ENCODE results near the gene RAET1E. TPM values are rescaled to one million over a fixed set of nuclear protein-coding genes. Genes with fewer than 3 reads are reported as not detected.

Gene RAET1E
- total RNA-seq, 1 experiment from 2014 or later = not detected

- Histone ChIP-seq H3K27me3 (ENCODE audit: insufficient read depth, low read length) (peaks cover 47% of the 10 kb centered on the region), H3K79me1 (ENCODE audit: insufficient read depth, low read depth, low read length, poor library complexity, severe bottlenecking) (no peaks in the 10 kb centered on the region), H3K27ac (ENCODE audit: insufficient read length, low read depth, low read length) (no peak overlapping the region), H3K9me3 (ENCODE audit: control insufficient read depth, low read depth, low read length) (no peaks in the 10 kb centered on the region), H3K4ac (ENCODE audit: low read depth, low read length) (no peak overlapping the region), H2BK12ac (ENCODE audit: insufficient read length, low read depth, low read length) (no peak overlapping the region), H2BK15ac (ENCODE audit: low read depth, low read length) (no peak overlapping the region), H2AK5ac (ENCODE audit: insufficient read length, low read length) (no peak overlapping the region), H3K4me2 (ENCODE audit: insufficient read depth, insufficient read length, low read length) (no peak overlapping the region), H2BK120ac (ENCODE audit: low read depth, low read length, poor library complexity, severe bottlenecking) (no peak overlapping the region), H3T11ph (ENCODE audit: low read length) (no peak overlapping the region), H2BK5ac (ENCODE audit: insufficient read length, low read length) (no peak overlapping the region), H3K18ac (ENCODE audit: insufficient read length, low read depth, low read length) (no peak overlapping the region), H3K4me1 (ENCODE audit: insufficient read depth, low read length) (no peaks in the 10 kb centered on the region), H4K91ac (ENCODE audit: insufficient read length, low read depth, low read length) (no peak overlapping the region), H3K23ac (ENCODE audit: insufficient read length, low read depth, low read length) (no peak overlapping the region), H4K20me1 (ENCODE audit: control insufficient read depth, insufficient read depth, insufficient read length) (no peaks in the 10 kb centered on the region), H3K56ac (ENCODE audit: insufficient read length, low read depth, low read length) (no peak overlapping the region), H4K8ac (replicated peaks; ENCODE audit: insufficient read length, low read depth, low read length) (no peak overlapping the region), H3K14ac (ENCODE audit: insufficient read depth, low read length) (no peak overlapping the region), H3K79me2 (ENCODE audit: insufficient read depth, low read length) (no peaks in the 10 kb centered on the region), H3K9ac (ENCODE audit: extremely low read depth, insufficient read length, low read length) (no peak overlapping the region), H2BK20ac (ENCODE audit: low read depth, low read length, poor library complexity, severe bottlenecking) (no peak overlapping the region), H4K5ac (ENCODE audit: insufficient read length, low read depth, low read length) (no peak overlapping the region), H3K23me2 (ENCODE audit: insufficient read length, low read depth, low read length, poor library complexity, severe bottlenecking) (peaks cover 19% of the 10 kb centered on the region), H2AFZ (ENCODE audit: low read length) (no peak overlapping the region)
- Mint-ChIP-seq H3K27ac (no peak overlapping the region), H3K36me3 (ENCODE audit: insufficient read depth in 1 of 3, low read depth in 3 of 3) (no peaks in the 10 kb centered on the region; a peak in 1 of 7 replicates), H3K4me1 (peaks cover 12 to 19% of the 10 kb centered on the region in 2 experiments), H3K9me3 (peaks cover 4 to 6% of the 10 kb centered on the region in 2 experiments; a peak in 4 of 5 replicates), H3K4me3 (peak overlapping the region in 1 of 2 experiments; percentile 73; a peak in 1 of 5 replicates), H3K27me3 (ENCODE audit: low read depth) (peaks cover 95% of the 10 kb centered on the region)
- TF ChIP-seq CTCF (conservative IDR thresholded peaks at IDR 0.05) = no peak
- no CpG with 5 or more reads among the region's 4 CpGs for WGBS (ENCODE audit: extremely low coverage, insufficient read length, low lambda C conversion rate)
- DNase-seq = no peak
Measured at GRCh38 chr6:149924933-149925252, 27.0 kb upstream of the RAET1E start.
